IgD-negative memory B cell (primary cell): ENCODE measurements around the gene AFAP1. TPM values are rescaled to one million over a fixed set of nuclear protein-coding genes. Genes with fewer than 3 reads are reported as not detected.

Experiments
- H3K27ac Mint-ChIP-seq, 3 donors: one replicate each; pipeline ENCODE4 v1.8.0; 2020 to 2022; ENCODE audit warnings: mild to moderate bottlenecking in 3 of 3, mixed read lengths in 3 of 3, moderate library complexity in 1 of 3
- H3K27me3 Mint-ChIP-seq: one replicate; pipeline ENCODE4 v1.8.0; 2021; ENCODE audit warnings: mixed read lengths
- H3K36me3 Mint-ChIP-seq: one replicate; pipeline ENCODE4 v1.8.0; 2020; ENCODE audit warnings: mild to moderate bottlenecking, mixed read lengths
- H3K4me1 Mint-ChIP-seq, 3 donors: one replicate each; pipeline ENCODE4 v1.8.0; 2020 to 2022; ENCODE audit warnings: mixed read lengths in 3 of 3, mild to moderate bottlenecking in 1 of 3
- H3K4me3 Mint-ChIP-seq, 4 donors: one replicate each; pipeline ENCODE4 v1.8.0; 2020 to 2022; ENCODE audit warnings: mild to moderate bottlenecking in 4 of 4, mixed read lengths in 4 of 4, moderate library complexity in 3 of 4
- H3K9me3 Mint-ChIP-seq, 3 donors: one replicate each; pipeline ENCODE4 v1.8.0; 2020 to 2021; ENCODE audit warnings: mixed read lengths in 3 of 3, mild to moderate bottlenecking in 1 of 3
- polyA plus RNA-seq: library from polyadenylated mRNA; unstranded; fragments of 300-500 nt; fragmentation: Illumina TruSeq; gene quantifications from one replicate; pipeline ENCODE4 v1.2.3, GENCODE V29; 2021

Gene AFAP1
- polyA plus RNA-seq, 1 donor from 2014 or later, result 0.20 TPM

- Mint-ChIP-seq H3K4me3 (no peak overlapping the region), H3K36me3 (peaks cover 1% of the 10 kb centered on the region), H3K27me3 (peaks cover 4% of the 10 kb centered on the region), H3K9me3 (peaks cover 0 to 3% (median 0%) of the 10 kb centered on the region in 3 donors), H3K4me1 (peaks cover 0 to 2% (median 2%) of the 10 kb centered on the region in 3 donors), H3K27ac (no peak overlapping the region)
These were observed 197.5 kb downstream of the AFAP1 start for GRCh38 chr4:7741946-7742806.

GRCh38 chr4:7740866-7741525, 198.7 kb downstream of the AFAP1 start:
- Mint-ChIP-seq H3K27ac (no peak overlapping the region), H3K9me3 (peaks cover 0 to 3% (median 0%) of the 10 kb centered on the region in 3 donors), H3K4me3 (no peak overlapping the region), H3K4me1 (peaks cover 0 to 2% (median 2%) of the 10 kb centered on the region in 3 donors), H3K36me3 (no peaks in the 10 kb centered on the region), H3K27me3 (peaks cover 2% of the 10 kb centered on the region)

- H3K4me1 Mint-ChIP-seq, result peaks cover 0 to 2% (median 2%) of the 10 kb centered on the region in 3 donors
- H3K9me3 Mint-ChIP-seq, result peaks cover 0 to 3% (median 0%) of the 10 kb centered on the region in 3 donors
- H3K27ac Mint-ChIP-seq, result no peak overlapping the region
- no peaks in the 10 kb centered on the region for H3K27me3 Mint-ChIP-seq
- no peaks in the 10 kb centered on the region for H3K36me3 Mint-ChIP-seq
- H3K4me3 Mint-ChIP-seq, result no peak overlapping the region
These were observed 199.5 kb downstream of the AFAP1 start for GRCh38 chr4:7739918-7740865.

- H3K9me3 Mint-ChIP-seq, result peaks cover 0 to 3% (median 0%) of the 10 kb centered on the region in 3 donors
- no peaks in the 10 kb centered on the region for H3K27me3 Mint-ChIP-seq
- no peaks in the 10 kb centered on the region for H3K36me3 Mint-ChIP-seq
- no peak overlapping the region for H3K4me3 Mint-ChIP-seq
- peaks cover 0 to 2% (median 2%) of the 10 kb centered on the region in 3 donors for H3K4me1 Mint-ChIP-seq
- H3K27ac Mint-ChIP-seq, result no peak overlapping the region
These were observed 200.4 kb downstream of the AFAP1 start for GRCh38 chr4:7739077-7739917.

- H3K36me3 Mint-ChIP-seq, result no peaks in the 10 kb centered on the region
- no peak overlapping the region for H3K4me3 Mint-ChIP-seq
- no peak overlapping the region for H3K27ac Mint-ChIP-seq
- H3K27me3 Mint-ChIP-seq, result no peaks in the 10 kb centered on the region
- H3K4me1 Mint-ChIP-seq, result no peaks in the 10 kb centered on the region
- no peaks in the 10 kb centered on the region for H3K9me3 Mint-ChIP-seq
These were observed 201.1 kb downstream of the AFAP1 start for GRCh38 chr4:7738458-7739076.

GRCh38 chr4:7737752-7738457, 201.8 kb downstream of the AFAP1 start:
- no peaks in the 10 kb centered on the region for H3K36me3 Mint-ChIP-seq
- H3K9me3 Mint-ChIP-seq, result no peaks in the 10 kb centered on the region
- no peaks in the 10 kb centered on the region for H3K27me3 Mint-ChIP-seq
- H3K27ac Mint-ChIP-seq, result no peak overlapping the region
- H3K4me1 Mint-ChIP-seq, result no peaks in the 10 kb centered on the region
- no peak overlapping the region for H3K4me3 Mint-ChIP-seq

- no peaks in the 10 kb centered on the region for H3K36me3 Mint-ChIP-seq
- H3K27ac Mint-ChIP-seq, result no peak overlapping the region
These were observed 202.4 kb downstream of the AFAP1 start for GRCh38 chr4:7737268-7737645.

GRCh38 chr4:7736436-7737267, 203.0 kb downstream of the AFAP1 start:
- Mint-ChIP-seq H3K27ac (no peak overlapping the region), H3K36me3 (no peaks in the 10 kb centered on the region), H3K4me1 (no peaks in the 10 kb centered on the region), H3K4me3 (no peak overlapping the region), H3K27me3 (no peaks in the 10 kb centered on the region), H3K9me3 (no peaks in the 10 kb centered on the region)

More at GRCh38 chr4:7737268-7737645, 202.4 kb downstream of the AFAP1 start:
- H3K4me1 Mint-ChIP-seq, result no peaks in the 10 kb centered on the region
- H3K9me3 Mint-ChIP-seq, result no peaks in the 10 kb centered on the region
- H3K4me3 Mint-ChIP-seq, result no peak overlapping the region
- H3K27me3 Mint-ChIP-seq, result no peaks in the 10 kb centered on the region

GRCh38 chr4:7735961-7736360, 203.7 kb downstream of the AFAP1 start:
- Mint-ChIP-seq H3K9me3 (no peaks in the 10 kb centered on the region), H3K36me3 (no peaks in the 10 kb centered on the region)

GRCh38 chr4:7735395-7735794, 204.3 kb downstream of the AFAP1 start:
- no peak overlapping the region for H3K27ac Mint-ChIP-seq
- no peak overlapping the region for H3K4me3 Mint-ChIP-seq
- no peaks in the 10 kb centered on the region for H3K27me3 Mint-ChIP-seq
- H3K36me3 Mint-ChIP-seq, result no peaks in the 10 kb centered on the region
- no peaks in the 10 kb centered on the region for H3K9me3 Mint-ChIP-seq
- no peaks in the 10 kb centered on the region for H3K4me1 Mint-ChIP-seq

More at GRCh38 chr4:7735961-7736360, 203.7 kb downstream of the AFAP1 start:
- Mint-ChIP-seq H3K4me1 (no peaks in the 10 kb centered on the region), H3K27ac (no peak overlapping the region), H3K27me3 (no peaks in the 10 kb centered on the region), H3K4me3 (no peak overlapping the region)

- H3K27ac Mint-ChIP-seq, result no peak overlapping the region
- H3K36me3 Mint-ChIP-seq, result no peaks in the 10 kb centered on the region
- H3K4me3 Mint-ChIP-seq, result no peak overlapping the region
- H3K4me1 Mint-ChIP-seq, result no peaks in the 10 kb centered on the region
- H3K9me3 Mint-ChIP-seq, result no peaks in the 10 kb centered on the region
- H3K27me3 Mint-ChIP-seq, result no peaks in the 10 kb centered on the region
These were observed 204.9 kb downstream of the AFAP1 start for GRCh38 chr4:7734651-7735260.
